Mesothelial cell of epicardium (in vitro differentiated cells): ENCODE measurements around the gene SMO. TPM values are rescaled to one million over a fixed set of nuclear protein-coding genes. Genes with fewer than 3 reads are reported as not detected.

ENCODE experiments used
- DNase-seq, 2 experiments: peaks; one replicate each; pipeline ENCODE4 v3.0.0; 2021; ENCODE audit warnings: low spot score in 2 of 2; ENCODE audit not compliant: unreplicated experiment in 2 of 2
- H3K27ac Mint-ChIP-seq: 2 replicates; pipeline ENCODE4 v1.8.0; 2021; ENCODE audit warnings: mixed read lengths
- H3K27me3 Mint-ChIP-seq: 2 replicates; pipeline ENCODE4 v1.8.0; 2021; ENCODE audit warnings: low read depth, mixed read lengths
- H3K36me3 Mint-ChIP-seq: 2 replicates; pipeline ENCODE4 v1.8.0; 2021; ENCODE audit warnings: mixed read lengths
- H3K4me1 Mint-ChIP-seq: 2 replicates; pipeline ENCODE4 v1.8.0; 2021; ENCODE audit warnings: mixed read lengths
- H3K4me3 Mint-ChIP-seq: 2 replicates; pipeline ENCODE4 v1.8.0; 2021; ENCODE audit warnings: mild to moderate bottlenecking, moderate library complexity, mixed read lengths
- H3K9me3 Mint-ChIP-seq: 2 replicates; pipeline ENCODE4 v1.8.0; 2021; ENCODE audit warnings: mixed read lengths
- total RNA-seq: library from RNA; stranded (reverse); gene quantifications from 3 replicates; pipeline ENCODE4 v1.2.1, GENCODE V29; 2021
- TF ChIP-seq, protein P1 (sequence below): fragments of 200-600 bp; sonication (generic); IDR thresholded peaks from one replicate; pipeline ENCODE4 v1.5.0; 2021; ENCODE audit warnings: antibody characterized with exemption; ENCODE audit not compliant: unreplicated experiment

SMO gene
- total RNA-seq, 1 donor from 2014 or later = 134 TPM

DNA sequence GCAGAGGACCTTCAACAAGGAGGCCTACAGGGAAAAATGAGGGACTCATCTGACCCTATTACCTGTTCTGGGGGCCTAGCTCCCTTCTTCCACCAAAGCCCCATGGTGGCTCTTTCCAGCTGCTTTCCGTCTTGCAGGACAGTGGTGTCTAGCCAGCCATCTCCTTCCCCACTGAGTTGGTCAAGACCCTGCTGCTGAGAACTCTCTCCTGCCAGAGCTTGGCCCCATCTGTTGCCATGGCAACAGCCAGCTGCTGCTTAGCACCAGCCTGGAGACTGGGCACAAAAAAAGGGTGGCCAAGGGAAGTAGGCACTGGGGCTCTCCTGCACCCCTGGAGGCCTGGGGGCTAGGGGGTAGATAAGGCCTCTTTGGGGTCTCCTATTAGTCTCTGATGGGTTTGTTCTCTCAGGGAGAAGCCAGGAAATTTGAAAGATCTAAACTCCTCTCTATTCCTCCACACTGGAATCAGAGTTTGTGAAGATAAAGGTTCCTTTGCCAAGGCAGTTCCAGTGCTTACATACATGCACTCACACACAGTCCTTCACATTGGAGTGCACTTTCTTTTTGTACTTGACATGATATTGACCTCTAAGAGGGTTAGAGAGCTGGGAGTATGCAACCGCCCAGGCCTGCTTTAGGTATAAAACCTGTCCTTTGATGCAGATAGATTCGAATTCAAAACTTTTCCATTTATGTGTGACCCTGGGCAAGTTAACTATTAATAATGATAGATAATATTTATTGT, 28.1 kb upstream of the SMO start:
- H3K4me3 Mint-ChIP-seq = no peak overlapping the region
- no peaks in the 10 kb centered on the region for H3K4me1 Mint-ChIP-seq
- TF ChIP-seq, protein P1, sequence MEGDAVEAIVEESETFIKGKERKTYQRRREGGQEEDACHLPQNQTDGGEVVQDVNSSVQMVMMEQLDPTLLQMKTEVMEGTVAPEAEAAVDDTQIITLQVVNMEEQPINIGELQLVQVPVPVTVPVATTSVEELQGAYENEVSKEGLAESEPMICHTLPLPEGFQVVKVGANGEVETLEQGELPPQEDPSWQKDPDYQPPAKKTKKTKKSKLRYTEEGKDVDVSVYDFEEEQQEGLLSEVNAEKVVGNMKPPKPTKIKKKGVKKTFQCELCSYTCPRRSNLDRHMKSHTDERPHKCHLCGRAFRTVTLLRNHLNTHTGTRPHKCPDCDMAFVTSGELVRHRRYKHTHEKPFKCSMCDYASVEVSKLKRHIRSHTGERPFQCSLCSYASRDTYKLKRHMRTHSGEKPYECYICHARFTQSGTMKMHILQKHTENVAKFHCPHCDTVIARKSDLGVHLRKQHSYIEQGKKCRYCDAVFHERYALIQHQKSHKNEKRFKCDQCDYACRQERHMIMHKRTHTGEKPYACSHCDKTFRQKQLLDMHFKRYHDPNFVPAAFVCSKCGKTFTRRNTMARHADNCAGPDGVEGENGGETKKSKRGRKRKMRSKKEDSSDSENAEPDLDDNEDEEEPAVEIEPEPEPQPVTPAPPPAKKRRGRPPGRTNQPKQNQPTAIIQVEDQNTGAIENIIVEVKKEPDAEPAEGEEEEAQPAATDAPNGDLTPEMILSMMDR = no peak
- no peaks in the 10 kb centered on the region for H3K27me3 Mint-ChIP-seq
- H3K27ac Mint-ChIP-seq = no peak overlapping the region
- H3K36me3 Mint-ChIP-seq = no peaks in the 10 kb centered on the region
- peaks cover 10% of the 10 kb centered on the region for H3K9me3 Mint-ChIP-seq
- DNase-seq = no peak

DNA sequence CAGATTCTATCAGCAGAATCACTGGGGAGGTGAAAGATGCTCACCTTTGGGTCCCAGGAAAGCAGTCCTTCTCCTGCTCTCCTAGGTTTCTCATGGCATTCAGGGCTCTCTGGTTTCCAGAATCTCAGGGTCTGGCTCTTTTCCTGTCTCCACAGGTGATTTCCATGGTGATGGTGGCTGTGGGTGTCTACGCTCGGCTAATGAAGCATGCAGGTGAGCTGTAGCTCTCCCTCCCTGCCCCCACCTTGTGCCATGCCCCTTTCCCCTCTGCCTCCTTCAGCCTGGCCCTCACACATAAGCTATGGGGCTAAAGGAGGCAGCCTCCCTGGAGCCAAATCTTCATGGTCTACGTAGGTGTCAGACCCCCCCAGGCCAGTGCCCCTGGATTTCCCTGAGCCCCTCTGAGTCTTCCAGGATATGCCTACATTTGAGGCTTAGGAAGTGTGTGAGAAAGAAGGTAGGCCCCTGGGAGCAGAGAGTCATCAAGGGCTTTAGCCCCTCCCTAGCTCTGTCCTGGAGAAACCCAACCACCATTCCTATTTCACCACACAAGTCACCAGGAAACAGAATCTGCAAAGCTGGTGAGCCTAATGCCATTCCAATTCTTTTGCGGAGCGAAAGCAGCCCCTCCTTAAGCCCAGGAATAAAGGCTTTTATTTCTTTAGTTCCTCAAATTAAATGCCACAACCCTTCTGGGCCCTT, 26.8 kb upstream of the SMO start:
- Mint-ChIP-seq H3K4me3 (no peak overlapping the region), H3K36me3 (no peaks in the 10 kb centered on the region), H3K27ac (no peak overlapping the region), H3K9me3 (peaks cover 10% of the 10 kb centered on the region), H3K4me1 (no peaks in the 10 kb centered on the region), H3K27me3 (no peaks in the 10 kb centered on the region)
- TF ChIP-seq, protein P1 = no peak
- DNase-seq = no peak

- Mint-ChIP-seq H3K27me3 (peaks cover 2% of the 10 kb centered on the region), H3K4me1 (no peaks in the 10 kb centered on the region), H3K9me3 (peaks cover 8% of the 10 kb centered on the region), H3K27ac (no peak overlapping the region), H3K36me3 (no peaks in the 10 kb centered on the region), H3K4me3 (no peak overlapping the region)
- TF ChIP-seq, protein P1 = no peak
- DNase-seq = no peak
Observed at GRCh38 chr7:129162732-129163131, 25.7 kb upstream of the SMO start.

DNA sequence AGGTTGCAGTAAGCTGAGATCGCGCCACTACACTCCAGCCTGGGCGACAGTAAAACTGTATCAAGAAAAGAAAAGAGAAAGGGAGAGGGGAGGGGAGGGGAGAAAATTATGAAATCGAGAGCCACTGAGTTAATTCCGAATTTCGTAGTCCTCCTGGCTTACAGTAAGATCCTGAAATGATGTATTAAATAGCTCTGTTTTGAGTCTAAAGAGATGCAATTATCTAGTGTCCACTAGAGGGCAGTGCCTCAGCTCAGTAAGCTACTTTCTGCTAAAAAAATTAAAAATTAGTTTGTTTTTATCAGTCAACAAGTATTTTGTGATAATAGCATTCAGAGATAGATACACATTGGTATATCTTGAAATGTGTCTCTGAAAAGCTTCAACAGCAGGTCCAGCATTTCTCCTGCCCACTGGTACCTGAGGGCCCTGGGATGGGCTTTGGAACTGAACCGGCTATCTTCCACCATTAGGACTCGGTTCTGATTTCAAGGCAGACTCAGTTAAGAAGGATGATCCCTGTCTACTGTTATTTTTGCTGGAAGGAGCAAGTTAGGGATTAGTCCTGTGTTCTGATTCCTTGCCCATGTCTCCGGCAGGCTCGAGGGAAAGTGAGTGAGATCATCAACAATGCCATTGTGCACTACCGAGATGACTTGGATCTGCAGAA, 24.4 kb upstream of the SMO start:
- Mint-ChIP-seq H3K27me3 (peaks cover 5% of the 10 kb centered on the region), H3K4me3 (no peak overlapping the region), H3K4me1 (peaks cover 11% of the 10 kb centered on the region), H3K36me3 (no peaks in the 10 kb centered on the region), H3K27ac (no peak overlapping the region), H3K9me3 (no peaks in the 10 kb centered on the region)
- TF ChIP-seq, protein P1 = peak; percentile 85
- no peak for DNase-seq

DNA sequence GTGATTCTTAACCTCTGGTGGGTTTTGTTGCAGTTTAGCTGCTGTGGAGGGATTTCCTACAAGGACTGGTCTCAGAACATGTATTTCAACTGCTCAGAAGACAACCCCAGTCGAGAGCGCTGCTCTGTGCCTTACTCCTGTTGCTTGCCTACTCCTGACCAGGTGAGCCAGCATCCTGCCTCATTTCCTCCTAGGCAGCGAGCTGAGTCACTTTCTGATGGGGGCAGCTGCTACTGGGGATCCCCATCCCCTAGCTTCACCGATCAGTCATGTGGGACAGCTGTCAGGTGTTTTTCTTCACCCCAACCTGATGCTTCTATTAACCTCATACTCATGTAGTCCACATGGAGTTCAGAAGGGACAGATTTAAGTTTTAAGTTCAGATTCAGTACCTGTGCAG, 21.7 kb upstream of the SMO start:
- DNase-seq = no peak
- Mint-ChIP-seq H3K4me1 (peaks cover 25% of the 10 kb centered on the region), H3K27me3 (peaks cover 28% of the 10 kb centered on the region), H3K36me3 (no peaks in the 10 kb centered on the region), H3K27ac (no peak overlapping the region), H3K9me3 (no peaks in the 10 kb centered on the region), H3K4me3 (no peak overlapping the region)
- TF ChIP-seq, protein P1 = no peak
